SK-MEL-5 (cell line): ENCODE data around the gene CYTH2. TPM values are rescaled to one million over a fixed set of nuclear protein-coding genes. Genes with fewer than 3 reads are reported as not detected.
A peak's percentile ranks its signal among the peaks of the same experiment; 100 is the strongest.

ENCODE experiments used
- DNase-seq: peaks from one replicate; pipeline ENCODE4 v3.0.0-alpha.2; 2016; ENCODE audit warnings: low read depth, low spot score
- in situ Hi-C: cut with HindIII; loops from 2 replicates; pipeline ENCODE4 v1.10.0; 2016; ENCODE audit warnings: low sequenced_read_pairs, high pct_unique_total_duplicates, low pct_unique_long_range_greater_than_20kb
- total RNA-seq: library from RNA; depleted of rRNA; stranded (reverse); fragments of >200 nt; shearing (Covaris generic); gene quantifications from 2 replicates; pipeline ENCODE4 v1.2.3, GENCODE V29; 2014

CYTH2 gene
- total RNA-seq, 1 experiment from 2014 or later, result 41.0 TPM

GRCh38 chr19:48450441-48450840, 18.7 kb upstream of the CYTH2 start:
- in situ Hi-C loops, result no loop called here
- no peak for DNase-seq

DNA sequence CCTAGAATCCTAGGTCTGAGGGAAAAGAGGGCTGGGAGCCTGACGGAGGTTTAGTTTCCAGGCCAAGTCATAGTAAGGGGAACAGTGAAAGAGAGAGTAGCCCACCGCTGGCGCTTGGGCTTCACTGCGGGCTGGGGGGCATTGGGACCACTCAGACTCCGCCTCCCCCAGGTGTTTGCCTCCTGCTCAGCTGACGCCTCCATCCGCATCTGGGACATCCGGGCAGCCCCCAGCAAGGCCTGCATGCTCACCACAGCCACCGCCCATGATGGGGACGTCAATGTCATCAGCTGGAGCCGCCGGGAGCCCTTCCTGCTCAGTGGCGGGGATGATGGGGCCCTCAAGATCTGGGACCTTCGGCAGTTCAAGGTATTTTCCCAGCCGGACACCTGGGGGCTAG, 18.3 kb upstream of the CYTH2 start:
- in situ Hi-C loops, result no loop called here
- no peak for DNase-seq

- DNase-seq, result no peak
- in situ Hi-C loops, result no loop called here
Observed at GRCh38 chr19:48451624-48452023, 17.5 kb upstream of the CYTH2 start.

- in situ Hi-C loops, result no loop called here
- DNase-seq, result no peak
Observed at GRCh38 chr19:48452289-48453190, 16.6 kb upstream of the CYTH2 start.

- in situ Hi-C loops, result no loop called here
Observed at GRCh38 chr19:48454150-48454730, 14.9 kb upstream of the CYTH2 start.

GRCh38 chr19:48455171-48455907, 13.8 kb upstream of the CYTH2 start, which contains the start of gene KCNJ14:
TSS of gene KCNJ14 (plus strand) at chr19:48455574. CDS start at chr19:48461725, 6,151 bp downstream.
- DNase-seq, result no peak
- in situ Hi-C loops, result no loop called here

More at GRCh38 chr19:48454150-48454730, 14.9 kb upstream of the CYTH2 start:
- DNase-seq, result no peak

DNA sequence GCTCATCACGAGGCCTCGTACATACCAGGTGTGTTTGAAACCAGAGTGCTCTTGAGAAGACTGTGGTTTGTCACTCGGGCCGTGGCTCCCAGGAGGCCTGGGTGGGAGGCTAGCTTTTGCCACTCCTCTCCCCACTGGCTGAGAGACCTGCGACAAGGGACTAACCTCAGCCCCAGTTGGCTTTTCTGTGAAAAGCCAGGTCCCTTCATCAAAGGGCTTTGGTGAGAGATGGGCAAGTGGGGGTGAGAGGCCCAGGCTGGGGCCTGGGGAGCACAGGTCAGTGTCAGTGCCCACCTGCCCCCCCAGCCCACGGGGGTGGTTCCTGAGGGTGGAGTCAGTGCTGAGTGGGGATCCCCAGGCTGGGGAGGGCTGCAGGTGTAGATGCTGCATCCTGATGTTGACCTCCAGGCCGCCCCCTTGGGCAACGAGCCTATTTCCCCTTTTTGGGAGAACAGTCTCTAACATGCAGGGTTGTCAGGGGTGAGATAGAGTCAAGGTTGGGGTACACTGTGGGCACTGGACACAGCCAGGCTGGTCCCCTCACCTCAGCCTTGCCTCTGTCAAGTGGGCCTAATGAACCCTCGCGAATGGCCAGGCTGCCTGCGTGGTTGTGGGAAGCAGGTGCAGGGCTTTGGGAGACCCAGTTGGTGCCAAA, 13.1 kb upstream of the CYTH2 start:
- DNase-seq, result no peak
- in situ Hi-C loops, result no loop called here

DNA sequence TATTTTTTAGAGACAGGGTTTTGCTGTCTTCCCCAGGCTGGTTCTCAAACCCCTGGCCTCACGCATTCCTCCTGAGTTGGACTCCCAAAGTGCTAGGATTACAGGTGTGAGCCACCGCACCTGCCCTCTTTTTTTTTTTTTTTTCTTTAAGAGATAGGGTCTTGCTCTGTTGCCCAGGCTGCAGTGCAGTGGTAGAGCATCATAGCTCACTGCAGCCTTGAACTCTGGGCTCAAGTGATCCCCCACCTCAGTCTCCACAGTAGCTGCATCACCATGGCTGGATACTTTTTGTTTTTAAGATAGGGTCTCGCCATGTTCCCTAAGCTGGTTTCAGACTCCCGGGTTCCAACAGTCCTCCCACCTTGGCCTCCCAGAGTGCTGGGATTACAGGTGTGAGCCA, 12.3 kb upstream of the CYTH2 start:
- in situ Hi-C loops, result no loop called here
- no peak for DNase-seq

DNA sequence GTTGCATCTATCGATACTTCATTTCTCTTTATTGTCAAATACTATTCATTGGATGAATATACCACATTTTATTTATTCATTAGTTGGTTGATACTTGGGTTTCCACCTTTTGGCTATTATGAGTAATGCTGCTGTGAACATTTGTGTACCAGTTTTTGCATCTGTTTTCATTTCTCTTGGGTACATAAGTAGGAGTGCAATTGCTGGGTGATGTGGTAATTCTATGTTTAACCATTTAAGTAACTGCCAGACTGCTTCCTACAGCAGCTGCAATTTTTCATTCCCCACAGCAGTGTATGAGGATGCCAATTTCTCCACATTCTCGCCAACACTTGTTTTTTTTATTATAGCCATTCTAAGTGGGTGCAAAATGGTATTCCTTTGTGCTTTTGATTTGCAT, 11.2 kb upstream of the CYTH2 start:
- DNase-seq, result no peak
- in situ Hi-C loops, result no loop called here

DNA sequence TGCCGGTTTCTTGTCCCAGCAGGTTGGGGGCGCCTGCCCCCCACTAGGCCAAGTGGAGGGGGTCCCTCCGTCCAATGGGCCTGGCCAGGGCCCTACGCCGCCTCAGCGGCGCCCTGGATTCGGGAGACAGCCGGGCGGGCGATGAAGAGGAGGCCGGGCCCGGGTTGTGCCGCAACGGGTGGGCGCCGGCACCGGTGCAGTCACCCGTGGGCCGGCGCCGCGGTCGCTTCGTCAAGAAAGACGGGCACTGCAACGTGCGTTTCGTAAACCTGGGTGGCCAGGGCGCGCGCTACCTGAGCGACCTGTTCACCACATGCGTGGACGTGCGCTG, 7.6 kb upstream of the CYTH2 start:
- no peak for DNase-seq
- in situ Hi-C loops, result no loop called here

- in situ Hi-C loops, result no loop called here
- peak; percentile 29 for DNase-seq
Observed at GRCh38 chr19:48461982-48462655, 7.0 kb upstream of the CYTH2 start.

- in situ Hi-C loops, result no loop called here
- DNase-seq, result no peak
Observed at GRCh38 chr19:48465215-48465614, 4.0 kb upstream of the CYTH2 start.

DNA sequence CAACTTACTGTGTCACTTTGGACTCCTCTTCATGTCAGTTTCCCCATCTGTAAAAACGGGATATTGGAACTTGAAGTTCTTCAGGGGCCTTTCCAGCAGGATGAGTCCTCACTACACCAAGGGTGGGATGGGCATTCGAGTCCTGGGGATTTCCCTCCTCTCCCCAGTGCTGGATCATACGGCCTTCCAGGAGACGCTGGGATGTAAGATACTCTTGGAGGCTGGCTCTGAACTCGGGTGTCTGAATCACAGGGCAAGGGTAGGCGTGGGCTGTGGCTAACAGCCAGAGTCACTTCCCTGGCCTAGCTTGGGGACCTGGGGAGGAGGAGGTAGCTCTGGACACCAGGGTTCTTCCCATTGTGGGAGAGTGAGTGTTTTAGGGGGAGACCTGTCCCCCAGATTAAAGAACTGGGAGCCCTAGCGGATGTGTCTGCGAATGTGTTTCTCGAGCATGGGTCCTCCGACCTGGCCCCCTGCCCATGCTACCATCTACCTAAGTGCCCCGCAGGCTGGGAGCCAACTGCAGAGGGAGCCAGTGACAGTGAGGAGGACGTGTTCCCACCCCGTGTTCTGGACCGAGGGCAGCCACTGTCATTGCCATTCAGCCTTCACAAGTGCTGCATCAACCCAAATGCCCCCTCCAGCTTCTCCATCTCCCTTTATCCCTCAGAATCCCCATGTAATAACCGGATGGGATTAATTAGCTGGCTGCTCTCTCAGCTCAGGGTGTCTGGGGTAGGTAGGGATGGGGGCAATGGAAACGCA, 2.4 kb upstream of the CYTH2 start:
- DNase-seq, result no peak
- in situ Hi-C loops, result no loop called here

GRCh38 chr19:48468772-48469288, 339 bp upstream of the CYTH2 start:
- DNase-seq, result peak; percentile 99
- in situ Hi-C loops, result no loop called here

- no peak for DNase-seq
- in situ Hi-C loops, result no loop called here
Observed at GRCh38 chr19:48469934-48470680, 938 bp downstream of the CYTH2 start.

GRCh38 chr19:48470856-48471255, 1.7 kb downstream of the CYTH2 start:
- DNase-seq, result no peak
- in situ Hi-C loops, result no loop called here
